ENCODE data around the gene EYA2.

The EYA2 gene

GRCh38 chr20:47210470-47210869 lies 315.8 kb downstream of the EYA2 start:
- Histone ChIP-seq H3K4me3 (ENCODE audit: low read length, poor library complexity, severe bottlenecking) (no peak overlapping the region), H3K4me2 (ENCODE audit: low read depth, low read length, poor library complexity, severe bottlenecking) (no peak overlapping the region), H4K20me1 (ENCODE audit: insufficient read depth, low read length, poor library complexity, severe bottlenecking) (no peaks in the 10 kb centered on the region), H3K79me2 (ENCODE audit: insufficient read depth, low read length) (peaks cover 10% of the 10 kb centered on the region; the same call in 1 of the 2 replicates), H3K9me3 (ENCODE audit: insufficient read depth, low read depth, low read length) (no peaks in the 10 kb centered on the region), H3K4me1 (ENCODE audit: insufficient read depth, low read length, poor library complexity, severe bottlenecking) (no peaks in the 10 kb centered on the region), H2AFZ (ENCODE audit: low read length) (no peak overlapping the region), H3K9me2 (replicated peaks; ENCODE audit: low read depth, low read length) (no peaks in the 10 kb centered on the region), H3K27me3 (ENCODE audit: insufficient read depth, low read length, poor library complexity, severe bottlenecking) (no peaks in the 10 kb centered on the region), H3K9ac (ENCODE audit: low read depth, low read length, poor library complexity, severe bottlenecking) (no peak overlapping the region), H3F3A (ENCODE audit: low read depth) (no peaks in the 10 kb centered on the region), H3K36me3 (ENCODE audit: insufficient read depth, low read length) (peaks cover 77% of the 10 kb centered on the region; the same call in 1 of the 2 replicates)
- TF ChIP-seq EZH2phosphoT487 (IDR thresholded peaks at IDR 0.05; ENCODE audit: borderline replicate concordance) (no peak), CTCF (conservative IDR thresholded peaks at IDR 0.05; ENCODE audit: low read length) (no peak)

- no peak overlapping the region for H3K4me3 ChIP-seq (ENCODE audit: low read length, poor library complexity, severe bottlenecking)
- H3K4me2 ChIP-seq (ENCODE audit: low read depth, low read length, poor library complexity, severe bottlenecking): no peak overlapping the region
- no peaks in the 10 kb centered on the region for H3K9me2 ChIP-seq (replicated peaks; ENCODE audit: low read depth, low read length)
- peaks cover 83% of the 10 kb centered on the region; the same call in 1 of the 2 replicates for H3K36me3 ChIP-seq (ENCODE audit: insufficient read depth, low read length)
- no peaks in the 10 kb centered on the region for H3F3A ChIP-seq (ENCODE audit: low read depth)
- peaks cover 10% of the 10 kb centered on the region; the same call in 1 of the 2 replicates for H3K79me2 ChIP-seq (ENCODE audit: insufficient read depth, low read length)
- H4K20me1 ChIP-seq (ENCODE audit: insufficient read depth, low read length, poor library complexity, severe bottlenecking): no peaks in the 10 kb centered on the region
- TF ChIP-seq CTCF (conservative IDR thresholded peaks at IDR 0.05; ENCODE audit: low read length): no peak
- no peak for TF ChIP-seq EZH2phosphoT487 (IDR thresholded peaks at IDR 0.05; ENCODE audit: borderline replicate concordance)
- H3K27me3 ChIP-seq (ENCODE audit: insufficient read depth, low read length, poor library complexity, severe bottlenecking): no peaks in the 10 kb centered on the region
- H3K4me1 ChIP-seq (ENCODE audit: insufficient read depth, low read length, poor library complexity, severe bottlenecking): no peaks in the 10 kb centered on the region
- no peaks in the 10 kb centered on the region for H3K9me3 ChIP-seq (ENCODE audit: insufficient read depth, low read depth, low read length)
- no peak overlapping the region for H2AFZ ChIP-seq (ENCODE audit: low read length)
- H3K9ac ChIP-seq (ENCODE audit: low read depth, low read length, poor library complexity, severe bottlenecking): no peak overlapping the region
Observed at GRCh38 chr20:47211036-47211435, 316.4 kb downstream of the EYA2 start.

- H3K36me3 ChIP-seq (ENCODE audit: insufficient read depth, low read length): peaks cover 90% of the 10 kb centered on the region; the same call in 1 of the 2 replicates
- H3K9ac ChIP-seq (ENCODE audit: low read depth, low read length, poor library complexity, severe bottlenecking): no peak overlapping the region
- peaks cover 10% of the 10 kb centered on the region; the same call in 1 of the 2 replicates for H3K79me2 ChIP-seq (ENCODE audit: insufficient read depth, low read length)
- no peak overlapping the region for H3K4me2 ChIP-seq (ENCODE audit: low read depth, low read length, poor library complexity, severe bottlenecking)
- H3K27me3 ChIP-seq (ENCODE audit: insufficient read depth, low read length, poor library complexity, severe bottlenecking): no peaks in the 10 kb centered on the region
- no peaks in the 10 kb centered on the region for H4K20me1 ChIP-seq (ENCODE audit: insufficient read depth, low read length, poor library complexity, severe bottlenecking)
- H3K4me3 ChIP-seq (ENCODE audit: low read length, poor library complexity, severe bottlenecking): no peak overlapping the region
- no peak overlapping the region for H2AFZ ChIP-seq (ENCODE audit: low read length)
- H3F3A ChIP-seq (ENCODE audit: low read depth): no peaks in the 10 kb centered on the region
- H3K9me2 ChIP-seq (replicated peaks; ENCODE audit: low read depth, low read length): no peaks in the 10 kb centered on the region
- no peaks in the 10 kb centered on the region for H3K4me1 ChIP-seq (ENCODE audit: insufficient read depth, low read length, poor library complexity, severe bottlenecking)
- H3K9me3 ChIP-seq (ENCODE audit: insufficient read depth, low read depth, low read length): no peaks in the 10 kb centered on the region
- TF ChIP-seq CTCF (conservative IDR thresholded peaks at IDR 0.05; ENCODE audit: low read length): no peak
- no peak for TF ChIP-seq EZH2phosphoT487 (IDR thresholded peaks at IDR 0.05; ENCODE audit: borderline replicate concordance)
Observed at GRCh38 chr20:47212606-47213207, 318.1 kb downstream of the EYA2 start.

Data from Loucy (cell line).